ENCODE results near the gene GRM1.

The GRM1 gene

GRCh38 chr6:146282837-146283236 is 254.0 kb downstream of the GRM1 start:
- DNase-seq = no peak

DNA sequence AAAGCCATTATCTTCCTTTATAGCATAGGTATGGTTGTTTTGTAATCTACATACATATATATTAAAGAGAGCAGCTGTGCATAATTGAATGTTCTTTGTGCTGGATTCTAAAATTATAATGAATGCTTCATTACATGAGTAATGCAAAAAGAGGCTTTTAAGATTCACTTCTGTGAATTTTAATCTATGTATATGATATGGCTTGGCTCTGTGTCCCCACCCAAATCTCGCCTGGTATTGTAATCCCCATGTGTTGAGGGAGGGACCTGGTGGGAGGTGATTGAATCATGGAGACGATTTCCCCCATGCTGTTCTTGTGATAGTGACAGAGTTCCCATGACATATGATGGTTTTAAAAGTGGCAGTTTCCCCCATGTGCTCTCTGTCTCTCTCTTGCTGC is 255.4 kb downstream of the GRM1 start:
- no peak for DNase-seq

DNA sequence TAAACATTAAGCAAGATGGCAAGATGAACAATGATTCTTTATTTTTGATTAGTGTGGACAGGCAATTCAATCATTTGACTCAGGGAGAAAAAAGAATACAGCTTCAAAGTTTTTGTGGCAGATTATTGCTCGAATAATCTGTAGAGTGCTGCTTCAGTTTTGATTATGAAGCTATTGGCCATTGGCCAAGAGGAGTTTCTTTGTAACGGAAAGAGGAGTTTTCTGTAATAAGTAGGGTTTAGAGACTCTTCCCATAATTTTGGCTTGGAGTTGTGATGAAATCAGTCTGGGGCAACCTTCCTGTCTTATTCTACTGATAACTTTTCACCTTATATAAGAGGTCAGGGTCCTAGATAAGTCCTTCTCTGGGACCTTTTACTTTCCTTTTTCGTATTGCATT is 258.1 kb downstream of the GRM1 start:
- DNase-seq = no peak

DNA sequence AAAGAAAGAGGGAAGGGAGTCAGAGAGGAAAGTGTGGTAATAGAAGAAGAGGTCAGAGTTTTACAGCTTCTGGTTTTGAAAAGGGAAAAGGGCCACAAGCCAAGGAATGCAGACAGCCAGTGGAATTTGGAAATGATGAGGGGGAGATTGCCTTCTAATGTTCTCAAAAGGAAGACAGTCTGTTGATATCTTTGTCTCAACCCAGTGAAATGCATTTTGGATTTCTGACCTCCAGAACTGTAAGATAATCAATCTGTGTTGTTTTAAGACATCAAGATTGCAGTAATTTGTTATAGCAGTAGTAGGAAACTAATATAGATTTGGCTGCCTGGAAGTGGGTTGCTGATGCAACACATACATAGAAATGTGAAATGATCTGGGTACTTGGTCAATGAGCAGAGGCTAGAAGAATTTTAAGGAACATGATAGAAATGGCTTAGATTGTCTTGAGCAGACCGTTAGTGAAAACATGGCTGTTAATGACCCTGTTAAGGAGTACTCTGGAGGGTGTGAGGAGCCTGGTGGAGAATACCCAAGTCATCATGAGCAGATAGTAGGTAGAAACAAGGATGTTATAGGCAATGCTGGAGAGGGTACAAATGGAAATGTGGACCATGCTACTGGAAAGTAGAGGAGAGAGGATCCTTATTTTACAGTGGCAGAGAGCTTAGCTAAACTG is 259.0 kb downstream of the GRM1 start:
- no peak for DNase-seq

- DNase-seq = no peak
These were observed 261.1 kb downstream of the GRM1 start for GRCh38 chr6:146289816-146290588.

- no peak for DNase-seq
These were observed 261.7 kb downstream of the GRM1 start for GRCh38 chr6:146290589-146290901.

DNA sequence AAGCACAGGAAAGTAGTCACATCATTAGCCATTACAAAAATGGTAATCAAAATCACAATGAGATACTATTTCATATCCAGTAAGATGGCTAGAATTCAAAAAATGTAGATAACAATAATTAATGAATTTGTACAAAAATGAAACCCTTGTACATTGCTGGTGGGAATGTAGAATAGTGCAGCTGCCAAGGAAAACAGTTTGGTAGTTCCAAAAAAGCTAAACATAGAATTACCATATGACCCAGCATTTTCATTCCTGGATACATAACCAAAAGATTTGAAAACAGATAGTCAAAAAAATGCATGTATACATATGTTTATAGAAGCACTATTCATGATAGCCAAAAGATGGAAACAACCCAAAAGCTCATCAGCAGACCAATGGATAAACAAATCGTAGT is 263.6 kb downstream of the GRM1 start:
- DNase-seq = no peak

DNA sequence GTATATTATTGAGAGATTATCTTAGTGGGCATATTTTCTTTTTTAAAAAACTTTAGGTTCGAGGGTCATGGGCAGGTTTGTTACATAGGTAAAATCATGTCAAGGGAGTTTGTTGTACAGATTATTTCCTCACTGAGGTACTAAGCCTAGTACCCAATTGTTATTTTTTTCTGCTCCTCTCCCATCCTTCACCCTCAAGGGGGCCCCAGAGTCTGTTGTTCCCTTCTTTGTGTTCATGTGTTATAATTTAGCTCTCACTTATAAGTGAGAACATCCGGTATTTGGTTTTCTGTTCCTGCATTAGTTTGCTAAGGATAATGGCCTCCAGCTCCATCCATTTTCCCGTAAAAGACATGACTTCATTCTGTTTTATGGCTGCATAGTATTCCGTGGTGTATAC is 266.8 kb downstream of the GRM1 start:
- no peak for DNase-seq

- DNase-seq = no peak
These were observed 269.0 kb downstream of the GRM1 start for GRCh38 chr6:146297815-146298214.

DNA sequence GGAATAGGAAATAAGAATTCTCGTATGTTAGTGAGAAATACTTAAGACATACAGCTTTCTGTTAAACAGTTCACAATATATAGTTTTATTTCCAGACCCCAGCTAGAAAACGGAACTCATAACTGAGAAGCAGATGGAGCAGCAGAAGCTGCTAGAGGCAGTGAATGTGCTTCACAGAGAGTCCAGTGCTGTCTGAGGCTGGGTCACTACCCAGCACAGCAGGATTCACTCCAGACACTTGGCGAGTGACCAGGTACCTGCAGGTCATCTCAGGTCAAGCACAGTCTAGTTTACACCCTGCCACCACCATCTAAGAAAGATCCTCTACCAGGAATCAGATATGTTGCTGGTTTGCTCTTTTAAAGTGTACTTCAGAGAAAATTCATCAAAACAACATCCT is 271.7 kb downstream of the GRM1 start:
- no peak for DNase-seq

GRCh38 chr6:146301764-146302163 is 272.9 kb downstream of the GRM1 start:
- DNase-seq = no peak

DNA sequence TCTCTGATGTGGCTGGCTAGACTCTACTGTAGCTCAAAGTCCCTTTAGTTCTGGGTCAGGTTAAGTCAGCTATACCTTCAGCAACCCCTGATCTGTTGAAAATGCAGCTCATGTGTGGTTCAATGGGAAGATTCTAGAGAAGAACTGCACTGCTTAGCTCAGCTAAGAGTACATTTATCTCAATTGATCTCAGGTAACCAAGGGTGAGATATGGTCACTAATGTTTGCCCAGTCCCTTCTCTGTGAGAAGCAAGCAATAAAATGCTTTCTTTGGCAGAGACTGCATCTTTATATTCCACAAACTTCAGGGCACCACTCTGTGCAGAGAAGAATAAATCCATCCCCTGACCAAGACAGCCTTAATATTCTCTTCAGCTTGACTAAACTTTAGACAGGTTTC is 274.1 kb downstream of the GRM1 start:
- no peak for DNase-seq

DNA sequence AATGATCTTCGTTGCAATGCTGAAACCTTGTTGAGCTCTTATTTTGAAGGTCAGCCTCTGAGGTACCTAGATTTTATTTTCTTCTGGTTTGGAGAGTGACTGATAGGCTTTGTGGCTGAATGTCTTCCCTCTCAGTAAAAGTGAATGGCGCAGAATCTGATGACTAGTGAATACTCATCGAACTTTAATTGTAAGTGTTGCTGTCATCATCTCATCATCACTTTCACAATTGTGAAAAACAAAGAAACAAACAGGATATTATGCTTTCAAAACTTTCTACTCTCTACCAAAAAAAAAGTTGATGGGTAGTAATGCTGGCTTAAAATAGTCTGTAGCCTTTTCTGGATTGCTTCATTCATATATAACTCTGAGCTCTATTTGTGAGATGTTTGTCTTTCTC is 275.3 kb downstream of the GRM1 start:
- no peak for DNase-seq

- DNase-seq = no peak
These were observed 276.2 kb downstream of the GRM1 start for GRCh38 chr6:146305092-146305491.

DNA sequence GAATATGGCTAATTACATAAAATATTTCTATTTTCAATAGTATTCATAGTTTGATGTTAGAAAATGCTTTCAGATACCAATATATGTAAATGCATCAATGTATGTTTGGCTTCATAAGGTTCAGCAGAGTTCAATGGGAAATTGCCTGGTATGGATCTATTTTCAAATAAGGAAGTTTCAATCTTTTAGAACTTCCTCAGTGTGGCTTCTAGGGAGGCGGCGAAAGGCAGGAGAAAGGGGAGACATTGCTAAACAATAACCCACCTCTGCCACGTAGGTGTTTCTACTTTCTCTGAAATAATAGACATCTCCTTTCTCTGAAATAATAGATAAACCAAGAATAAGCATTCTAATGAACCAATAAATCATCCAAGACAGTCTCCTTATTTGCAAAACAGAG is 277.1 kb downstream of the GRM1 start:
- no peak for DNase-seq

DNA sequence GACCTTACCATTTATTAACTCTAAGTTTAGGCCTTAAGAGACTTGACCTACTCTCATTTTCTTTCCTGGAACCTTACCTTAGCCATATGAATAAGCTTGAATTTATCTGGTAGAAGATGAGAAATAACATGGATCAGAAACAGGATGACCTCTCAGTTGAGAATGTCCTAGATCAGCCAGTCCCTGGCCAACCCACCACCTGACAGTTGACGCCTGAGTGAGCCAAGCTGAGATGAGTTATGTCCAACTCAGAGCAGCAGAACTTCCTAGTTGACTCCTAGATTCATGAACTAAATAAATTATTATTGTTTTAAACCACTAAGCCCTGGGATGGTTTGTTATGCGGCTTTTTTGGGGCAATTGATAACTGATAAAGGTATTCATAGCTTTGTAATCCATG is 281.8 kb downstream of the GRM1 start:
- no peak for DNase-seq

DNA sequence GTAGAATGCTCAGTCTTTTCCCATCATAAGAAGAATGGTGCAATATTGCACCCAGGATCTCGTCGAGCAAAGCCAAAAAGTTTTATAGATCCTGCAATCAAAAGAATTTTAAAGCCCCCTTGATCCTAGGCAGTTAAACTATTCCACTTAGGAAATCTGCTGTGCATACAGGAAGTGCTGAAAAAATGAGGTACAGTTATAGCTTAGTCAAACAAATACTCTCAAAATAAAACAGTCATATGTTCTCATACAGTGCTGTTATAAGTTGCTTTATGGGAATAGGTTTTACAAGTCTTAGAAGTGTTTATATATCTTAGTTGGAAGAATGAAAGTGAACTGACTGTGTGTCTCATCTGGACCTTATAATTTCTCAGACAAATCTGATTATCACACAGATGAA is 282.2 kb downstream of the GRM1 start:
- DNase-seq = no peak

DNA sequence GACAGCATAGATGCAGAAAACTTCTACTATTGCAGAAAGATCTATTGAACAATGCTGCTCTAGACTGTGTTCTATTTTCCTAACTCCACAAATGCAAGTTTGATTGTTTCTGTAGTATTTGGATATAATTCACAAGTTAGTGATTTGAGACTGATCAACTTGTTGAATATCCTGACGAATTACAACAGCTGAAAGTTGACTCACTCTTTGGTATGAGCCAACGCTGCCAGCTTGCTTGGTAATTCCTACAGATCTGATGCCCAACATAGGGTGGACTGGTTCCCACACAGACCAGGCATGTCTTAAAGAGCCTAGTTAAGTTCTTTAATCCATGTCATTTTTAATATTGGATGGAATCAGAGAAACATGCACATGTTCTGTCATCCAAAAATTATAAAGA is 283.7 kb downstream of the GRM1 start:
- no peak for DNase-seq

DNA sequence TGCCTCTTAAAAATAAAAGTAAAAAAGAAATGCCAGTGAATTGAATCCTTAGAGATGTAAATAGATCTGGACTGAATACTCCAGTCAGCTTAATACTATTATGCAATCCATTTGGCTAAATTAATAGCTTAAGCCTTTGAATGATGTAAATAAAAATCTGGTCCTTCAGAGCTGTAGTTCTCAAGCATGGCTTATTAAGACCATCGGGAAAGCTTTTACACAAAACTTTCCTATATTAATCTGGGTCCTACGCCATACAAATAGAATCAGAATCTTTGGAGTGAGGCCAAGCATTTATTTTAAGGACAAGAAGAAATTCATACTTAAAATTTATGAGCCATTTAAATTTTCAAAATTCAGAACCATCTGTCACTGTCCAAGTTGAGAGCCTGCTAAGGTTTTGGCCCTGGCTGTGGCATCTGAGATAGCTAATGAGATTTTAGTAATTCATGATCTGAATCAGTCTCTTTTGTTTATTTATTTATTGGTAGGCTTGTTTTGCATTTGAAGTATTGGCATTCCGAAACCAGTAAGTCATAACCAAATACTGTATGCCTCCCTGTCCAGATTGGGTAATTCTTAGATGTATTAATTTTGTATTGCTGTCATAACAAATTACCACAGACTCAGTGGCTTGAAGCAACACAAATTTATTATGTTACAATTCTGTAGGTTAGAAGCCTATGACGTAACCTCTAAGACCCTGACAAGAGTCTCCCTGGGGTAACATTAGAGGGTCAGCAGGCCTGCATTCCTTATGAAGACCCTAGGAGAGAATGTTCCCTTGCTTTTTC is 286.7 kb downstream of the GRM1 start:
- DNase-seq = no peak

- no peak for DNase-seq
These were observed 287.3 kb downstream of the GRM1 start for GRCh38 chr6:146316175-146316495.

- DNase-seq = no peak
These were observed 302.2 kb downstream of the GRM1 start for GRCh38 chr6:146331013-146331412.

DNA sequence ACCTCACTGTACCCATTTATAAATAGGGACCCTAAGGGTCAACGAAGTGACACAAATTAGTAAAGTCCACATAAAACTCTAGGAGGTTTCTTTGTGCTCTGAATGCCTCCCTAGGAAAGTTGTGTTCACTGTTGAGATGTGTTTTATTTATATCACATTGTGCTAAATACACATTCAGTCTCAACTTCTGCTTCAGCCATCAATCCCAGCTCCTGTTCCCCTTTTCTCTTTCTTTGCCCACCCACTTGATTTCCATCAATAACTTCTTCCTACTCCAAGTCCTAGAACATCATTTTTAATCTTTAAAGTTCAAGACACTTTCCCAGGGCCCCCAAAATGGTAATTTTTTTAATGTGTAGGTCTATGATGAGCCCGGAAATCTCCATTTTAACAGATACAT is 306.5 kb downstream of the GRM1 start:
- DNase-seq = no peak

GRCh38 chr6:146336191-146336590 is 307.3 kb downstream of the GRM1 start:
- DNase-seq = no peak

DNA sequence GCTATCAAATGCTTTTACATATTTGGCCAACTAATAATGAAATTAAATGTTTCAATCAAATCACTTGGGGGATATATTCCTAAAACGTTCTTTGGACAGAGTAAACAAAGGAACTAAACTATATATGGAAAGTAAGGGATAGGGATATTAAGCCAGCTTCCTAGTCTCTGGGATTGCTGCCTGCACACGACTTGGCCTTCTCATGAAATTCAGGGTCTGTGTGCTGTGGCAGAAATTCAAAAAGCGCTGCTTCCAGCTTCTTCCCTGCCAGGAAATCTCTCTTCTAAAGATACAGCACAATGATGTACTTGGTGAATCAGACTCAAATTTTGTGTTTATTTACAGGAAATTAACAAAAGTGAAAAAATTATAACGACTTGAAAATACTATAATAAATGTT is 308.5 kb downstream of the GRM1 start:
- DNase-seq = no peak

Measured in stimulated activated CD4-positive, alpha-beta T cell treated with anti-CD3 and anti-CD28 coated beads, Interleukin-4, amount 100 ng/mL, for 24 hours (primary cell).